GM12872 (cell line): ENCODE measurements around the gene SLC16A10.

Source experiments
- CTCF ChIP-seq: IDR thresholded peaks from 3 replicates; pipeline ENCODE4 v1.5.1; 2011; ENCODE audit warnings: low read depth, mild to moderate bottlenecking, low read length, moderate library complexity; ENCODE audit not compliant: insufficient read depth

The SLC16A10 gene

DNA sequence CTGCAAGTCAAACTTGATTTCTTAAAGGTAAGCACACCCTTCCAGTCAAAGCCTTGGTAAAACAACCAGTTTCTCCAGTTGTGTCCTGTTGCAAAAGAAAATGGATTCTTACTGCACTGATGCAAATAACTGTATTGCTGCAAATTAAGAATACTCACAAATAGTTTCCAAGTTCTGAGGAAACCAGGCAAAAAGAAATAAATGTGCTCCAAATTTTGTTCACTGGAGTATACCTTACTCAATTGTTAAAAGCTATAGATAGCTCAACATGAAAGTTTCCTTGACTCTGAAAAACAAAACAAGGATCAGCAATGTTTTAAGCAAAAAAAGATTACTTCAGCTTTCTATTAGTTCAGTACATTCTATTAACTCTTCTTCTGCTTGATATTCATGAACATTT, 75.2 kb downstream of the SLC16A10 start:
- no peak for TF ChIP-seq CTCF

GRCh38 chr6:111171577-111172400, 84.5 kb downstream of the SLC16A10 start:
- no peak for TF ChIP-seq CTCF

GRCh38 chr6:111172563-111172962, 85.3 kb downstream of the SLC16A10 start:
- no peak for TF ChIP-seq CTCF

GRCh38 chr6:111173341-111173740, 86.0 kb downstream of the SLC16A10 start:
- TF ChIP-seq CTCF, result no peak

DNA sequence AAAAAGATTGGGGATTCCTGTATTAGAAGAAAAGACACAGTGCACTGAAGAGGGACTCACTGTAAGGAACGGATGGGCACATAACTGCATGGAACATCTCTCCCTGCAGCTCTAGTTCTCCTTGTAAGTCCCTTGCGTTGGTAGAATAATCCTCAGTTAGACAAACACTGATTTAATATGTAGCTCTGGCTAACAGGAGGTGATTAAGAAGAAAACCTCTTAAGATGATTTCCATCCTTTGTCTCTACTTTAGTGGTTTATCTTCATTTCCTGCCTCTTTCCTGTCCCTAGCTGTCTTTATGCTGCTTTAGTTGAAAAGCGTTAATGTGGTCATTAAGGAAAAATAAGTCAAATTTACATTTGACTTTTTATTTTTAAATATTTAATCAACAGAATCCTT, 86.6 kb downstream of the SLC16A10 start:
- TF ChIP-seq CTCF, result no peak

DNA sequence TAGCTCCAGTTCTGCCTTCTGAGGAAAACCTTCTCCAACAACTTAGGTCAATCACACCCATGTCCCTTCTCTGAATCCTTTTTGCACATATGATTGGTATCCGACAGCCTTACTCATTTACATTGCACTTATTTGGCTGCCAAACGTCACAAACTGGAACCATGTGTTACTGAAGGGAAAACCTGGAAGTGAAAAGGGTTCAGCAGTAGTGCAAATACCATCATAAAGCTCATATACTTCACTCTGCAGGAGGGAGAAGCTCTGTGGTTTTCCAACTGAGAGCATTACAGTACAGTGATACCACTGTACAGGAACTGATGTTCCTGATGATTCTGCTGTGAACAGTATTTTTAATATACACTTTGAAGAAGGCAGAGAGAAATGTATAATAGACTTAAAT, 87.8 kb downstream of the SLC16A10 start:
- no peak for TF ChIP-seq CTCF

- TF ChIP-seq CTCF, result no peak
Measured at GRCh38 chr6:111176038-111176759, 88.9 kb downstream of the SLC16A10 start.
